ENCODE measurements around the gene FBXW8. TPM values are rescaled to one million over a fixed set of nuclear protein-coding genes. Genes with fewer than 3 reads are reported as not detected.

FBXW8 gene
- total RNA-seq, 1 experiment from 2014 or later: 12.1 TPM

DNA sequence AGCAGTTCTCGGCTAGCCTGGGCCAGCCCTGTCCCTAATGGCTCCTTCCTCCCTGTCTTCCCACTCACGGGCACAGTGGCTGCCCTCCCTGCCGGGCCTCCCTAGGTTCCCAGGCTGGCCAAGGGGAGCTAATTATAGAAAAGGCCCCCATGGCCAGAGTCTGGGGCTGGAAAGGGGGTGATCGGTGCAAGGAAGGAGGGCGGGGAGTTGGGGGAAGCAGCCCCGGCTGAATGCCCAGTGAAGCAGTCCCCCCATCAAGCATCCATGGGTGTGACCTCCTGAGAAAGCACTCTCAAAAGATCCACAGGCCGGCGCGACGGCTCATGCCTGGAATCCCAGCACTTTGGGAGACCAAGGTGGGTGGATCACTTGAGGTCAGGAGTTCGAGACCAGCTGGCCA is 133.6 kb downstream of the FBXW8 start:
- Histone ChIP-seq H3K4me2 (ENCODE audit: low read length) (no peak overlapping the region), H4K20me1 (ENCODE audit: low read length) (no peaks in the 10 kb centered on the region), H3K79me2 (ENCODE audit: low read length) (no peaks in the 10 kb centered on the region), H2AFZ (ENCODE audit: low read length) (no peak overlapping the region), H3K36me3 (ENCODE audit: low read depth, low read length) (no peaks in the 10 kb centered on the region), H3K4me1 (ENCODE audit: insufficient read depth, low read length) (0 out of 2 replicates have a peak, but pooled peaks cover 4% of the 10 kb centered on the region), H3K9ac (ENCODE audit: low read length) (no peak overlapping the region), H3K4me3 (ENCODE audit: low read length) (no peak overlapping the region), H3K9me2 (replicated peaks; ENCODE audit: low read length) (no peaks in the 10 kb centered on the region), H3K9me3 (ENCODE audit: low read length) (no peaks in the 10 kb centered on the region), H3F3A (ENCODE audit: low read length, unreplicated experiment) (no peaks in the 10 kb centered on the region), H3K27me3 (ENCODE audit: low read length) (no peaks in the 10 kb centered on the region), H3K27ac (ENCODE audit: low read length) (no peak overlapping the region)
- DNase-seq (no peak), ATAC-seq (no peak)
- no TSS peak for BruUV-seq (replicated peaks)
- ChIA-PET POLR2A (ENCODE audit: unreplicated experiment) (no interaction called here), CTCF (no interaction called here)
- intact Hi-C loops (cut with micrococcal nuclease): no loop called here
- TF ChIP-seq, protein P1, sequence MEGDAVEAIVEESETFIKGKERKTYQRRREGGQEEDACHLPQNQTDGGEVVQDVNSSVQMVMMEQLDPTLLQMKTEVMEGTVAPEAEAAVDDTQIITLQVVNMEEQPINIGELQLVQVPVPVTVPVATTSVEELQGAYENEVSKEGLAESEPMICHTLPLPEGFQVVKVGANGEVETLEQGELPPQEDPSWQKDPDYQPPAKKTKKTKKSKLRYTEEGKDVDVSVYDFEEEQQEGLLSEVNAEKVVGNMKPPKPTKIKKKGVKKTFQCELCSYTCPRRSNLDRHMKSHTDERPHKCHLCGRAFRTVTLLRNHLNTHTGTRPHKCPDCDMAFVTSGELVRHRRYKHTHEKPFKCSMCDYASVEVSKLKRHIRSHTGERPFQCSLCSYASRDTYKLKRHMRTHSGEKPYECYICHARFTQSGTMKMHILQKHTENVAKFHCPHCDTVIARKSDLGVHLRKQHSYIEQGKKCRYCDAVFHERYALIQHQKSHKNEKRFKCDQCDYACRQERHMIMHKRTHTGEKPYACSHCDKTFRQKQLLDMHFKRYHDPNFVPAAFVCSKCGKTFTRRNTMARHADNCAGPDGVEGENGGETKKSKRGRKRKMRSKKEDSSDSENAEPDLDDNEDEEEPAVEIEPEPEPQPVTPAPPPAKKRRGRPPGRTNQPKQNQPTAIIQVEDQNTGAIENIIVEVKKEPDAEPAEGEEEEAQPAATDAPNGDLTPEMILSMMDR (conservative IDR thresholded peaks at IDR 0.05; ENCODE audit: low read depth, low read length): no peak
- TF ChIP-seq EZH2phosphoT487 (IDR thresholded peaks at IDR 0.05; ENCODE audit: borderline replicate concordance, low read length): no peak
- TF ChIP-seq EZH2 (IDR thresholded peaks at IDR 0.05; ENCODE audit: low read length, unreplicated experiment): no peak

DNA sequence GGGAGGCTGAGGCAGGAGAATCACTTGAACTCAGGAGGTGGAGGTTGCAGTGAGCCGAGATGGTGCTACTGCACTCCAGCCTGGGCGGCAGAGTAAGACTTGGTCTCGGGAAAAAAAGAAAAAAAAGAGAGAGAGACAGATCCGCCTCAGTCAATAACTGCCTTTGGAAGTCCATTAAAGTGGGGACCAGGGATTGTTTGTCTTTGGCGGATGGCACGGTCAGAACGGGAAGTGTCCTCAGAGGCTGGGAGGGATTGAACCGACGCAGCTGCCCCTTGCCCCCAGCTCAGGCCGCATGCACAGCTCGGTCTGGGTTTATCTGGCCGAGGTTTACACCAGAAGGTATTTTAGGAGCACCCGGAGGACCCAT is 134.0 kb downstream of the FBXW8 start:
- H3K9me2 ChIP-seq (replicated peaks; ENCODE audit: low read length): no peaks in the 10 kb centered on the region
- no peaks in the 10 kb centered on the region for H3F3A ChIP-seq (ENCODE audit: low read length, unreplicated experiment)
- H3K79me2 ChIP-seq (ENCODE audit: low read length): no peaks in the 10 kb centered on the region
- no peak overlapping the region for H2AFZ ChIP-seq (ENCODE audit: low read length)
- H4K20me1 ChIP-seq (ENCODE audit: low read length): no peaks in the 10 kb centered on the region
- H3K27ac ChIP-seq (ENCODE audit: low read length): no peak overlapping the region
- no peak overlapping the region for H3K9ac ChIP-seq (ENCODE audit: low read length)
- no peak overlapping the region for H3K4me2 ChIP-seq (ENCODE audit: low read length)
- H3K4me1 ChIP-seq (ENCODE audit: insufficient read depth, low read length): 0 out of 2 replicates have a peak, but pooled peaks cover 4% of the 10 kb centered on the region
- H3K27me3 ChIP-seq (ENCODE audit: low read length): no peaks in the 10 kb centered on the region
- no peak for DNase-seq
- CTCF ChIA-PET: no interaction called here
- TF ChIP-seq, protein P1 (conservative IDR thresholded peaks at IDR 0.05; ENCODE audit: low read depth, low read length): no peak
- TF ChIP-seq EZH2phosphoT487 (IDR thresholded peaks at IDR 0.05; ENCODE audit: borderline replicate concordance, low read length): no peak
- no peak for TF ChIP-seq EZH2 (IDR thresholded peaks at IDR 0.05; ENCODE audit: low read length, unreplicated experiment)
- intact Hi-C loops (cut with micrococcal nuclease): no loop called here
- H3K9me3 ChIP-seq (ENCODE audit: low read length): no peaks in the 10 kb centered on the region
- POLR2A ChIA-PET (ENCODE audit: unreplicated experiment): no interaction called here
- BruUV-seq (replicated peaks): no TSS peak
- no peaks in the 10 kb centered on the region for H3K36me3 ChIP-seq (ENCODE audit: low read depth, low read length)
- no peak overlapping the region for H3K4me3 ChIP-seq (ENCODE audit: low read length)
- ATAC-seq: no peak

DNA sequence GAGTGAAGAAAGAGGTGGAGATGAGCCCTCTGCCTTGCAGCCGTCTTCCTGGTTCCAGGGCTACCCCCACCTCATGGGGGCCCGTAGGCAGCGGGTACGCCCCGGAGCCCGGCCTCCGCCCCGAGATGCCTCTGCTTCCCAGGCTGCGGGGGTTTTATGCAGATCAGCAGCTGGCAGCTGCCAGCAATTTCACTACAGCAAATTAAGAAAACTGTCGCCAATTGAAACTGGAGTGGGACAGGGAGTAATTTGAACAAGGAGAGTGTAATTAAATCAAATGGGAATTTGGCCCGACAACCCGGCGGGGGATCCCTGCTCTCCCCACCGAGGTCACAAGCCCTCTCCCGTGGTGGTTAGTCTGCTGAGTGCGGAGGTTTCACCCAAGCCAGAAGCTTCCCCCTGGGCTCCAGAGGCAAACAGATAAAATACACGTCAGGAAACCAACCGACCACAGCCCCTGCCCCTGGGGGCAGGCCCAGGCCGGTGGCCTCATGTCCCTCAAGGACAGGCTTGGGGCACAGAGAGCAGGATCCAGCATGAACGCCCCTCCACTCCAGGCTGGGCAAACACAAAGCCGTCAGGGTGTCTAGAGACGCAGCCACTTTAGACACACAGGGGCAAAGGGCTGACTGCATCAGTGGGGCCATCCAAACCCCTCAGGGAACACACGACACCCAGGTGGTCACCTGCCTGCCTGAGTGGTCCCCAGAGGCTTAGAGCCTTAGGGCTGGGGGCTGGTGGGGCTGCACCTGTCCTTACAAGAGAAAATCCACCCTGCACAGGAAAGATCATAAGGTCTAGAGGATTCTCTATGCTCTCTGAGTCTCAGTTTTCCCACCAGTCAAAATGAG is 134.6 kb downstream of the FBXW8 start:
- Histone ChIP-seq H3K9ac (ENCODE audit: low read length) (no peak overlapping the region), H3K4me1 (ENCODE audit: insufficient read depth, low read length) (0 out of 2 replicates have a peak, but pooled peaks cover 4% of the 10 kb centered on the region), H3K79me2 (ENCODE audit: low read length) (no peaks in the 10 kb centered on the region), H2AFZ (ENCODE audit: low read length) (no peak overlapping the region), H3K27me3 (ENCODE audit: low read length) (no peaks in the 10 kb centered on the region), H3K27ac (ENCODE audit: low read length) (no peak overlapping the region), H4K20me1 (ENCODE audit: low read length) (no peaks in the 10 kb centered on the region), H3K9me3 (ENCODE audit: low read length) (no peaks in the 10 kb centered on the region), H3K4me3 (ENCODE audit: low read length) (no peak overlapping the region), H3K36me3 (ENCODE audit: low read depth, low read length) (no peaks in the 10 kb centered on the region), H3K4me2 (ENCODE audit: low read length) (no peak overlapping the region), H3K9me2 (replicated peaks; ENCODE audit: low read length) (no peaks in the 10 kb centered on the region), H3F3A (ENCODE audit: low read length, unreplicated experiment) (no peaks in the 10 kb centered on the region)
- DNase-seq: no peak
- ChIA-PET CTCF (no interaction called here), POLR2A (ENCODE audit: unreplicated experiment) (no interaction called here)
- intact Hi-C loops (cut with micrococcal nuclease): no loop called here
- no peak for TF ChIP-seq EZH2phosphoT487 (IDR thresholded peaks at IDR 0.05; ENCODE audit: borderline replicate concordance, low read length)
- TF ChIP-seq EZH2 (IDR thresholded peaks at IDR 0.05; ENCODE audit: low read length, unreplicated experiment): no peak
- TF ChIP-seq, protein P1 (conservative IDR thresholded peaks at IDR 0.05; ENCODE audit: low read depth, low read length): no peak
- no peak for ATAC-seq
- no TSS peak for BruUV-seq (replicated peaks)
